HG03066 (cell line): ENCODE data around the gene VCAN.
"Not testable (repeated sequence)": the region's sequence is repeated elsewhere in the genome, so short reads cannot be mapped to it uniquely, and the experiment has no call there.

Experiments
- ATAC-seq: cut with Tn5 transposase; IDR thresholded peaks from one replicate; pipeline ENCODE4 v1.9.1; 2021; ENCODE audit warnings: low read depth; ENCODE audit not compliant: unreplicated experiment

Gene VCAN

DNA sequence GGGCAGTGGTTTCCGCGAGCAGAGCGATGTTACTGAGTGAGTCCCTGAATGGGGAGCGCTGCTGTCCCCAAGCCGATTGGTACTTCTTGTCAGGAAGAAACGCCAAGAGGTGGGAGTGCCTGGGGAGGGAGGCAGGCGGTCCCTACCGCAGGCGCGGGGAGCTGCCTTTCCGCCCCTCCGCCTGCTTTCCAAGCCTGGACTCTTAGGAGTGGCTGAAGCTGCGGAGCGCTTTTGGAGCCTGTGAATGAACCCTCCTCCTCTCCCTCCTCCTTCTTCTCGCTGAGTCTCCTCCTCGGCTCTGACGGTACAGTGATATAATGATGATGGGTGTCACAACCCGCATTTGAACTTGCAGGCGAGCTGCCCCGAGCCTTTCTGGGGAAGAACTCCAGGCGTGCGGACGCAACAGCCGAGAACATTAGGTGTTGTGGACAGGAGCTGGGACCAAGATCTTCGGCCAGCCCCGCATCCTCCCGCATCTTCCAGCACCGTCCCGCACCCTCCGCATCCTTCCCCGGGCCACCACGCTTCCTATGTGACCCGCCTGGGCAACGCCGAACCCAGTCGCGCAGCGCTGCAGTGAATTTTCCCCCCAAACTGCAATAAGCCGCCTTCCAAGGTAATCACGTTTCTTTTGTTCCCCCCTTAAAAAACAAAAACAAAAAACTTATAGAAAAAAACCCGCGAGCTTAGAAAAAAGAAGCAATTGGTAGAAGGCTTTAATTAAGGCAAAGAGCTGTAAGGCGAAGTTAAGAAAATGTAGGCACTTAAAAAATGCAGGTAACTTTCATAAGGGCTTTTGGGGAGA, at the start of gene VCAN:
VCAN (plus strand) TSS at position 340 of the 808 bp plus-strand sequence. CDS start 11,775 bp downstream, outside the sequence.
- ATAC-seq = no peak

DNA sequence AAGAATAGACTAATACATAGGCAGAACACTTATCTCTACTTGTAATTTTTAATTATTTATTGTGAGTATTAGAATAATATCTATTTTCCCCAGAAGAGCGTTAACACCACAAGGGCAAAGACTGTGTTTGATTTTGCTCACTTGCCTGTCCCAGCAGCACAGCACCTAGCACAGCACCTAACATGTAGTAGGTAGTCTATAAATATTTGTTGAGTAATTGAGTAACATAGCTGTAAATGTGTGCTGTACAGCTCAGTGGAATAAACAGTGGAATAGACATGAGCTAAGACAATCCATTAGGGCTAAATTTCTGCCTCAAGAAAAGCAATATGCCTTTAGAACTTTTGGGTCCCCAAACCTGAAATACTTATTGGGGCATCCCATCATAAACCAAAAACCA, 49.3 kb upstream of the VCAN start:
- no peak for ATAC-seq

DNA sequence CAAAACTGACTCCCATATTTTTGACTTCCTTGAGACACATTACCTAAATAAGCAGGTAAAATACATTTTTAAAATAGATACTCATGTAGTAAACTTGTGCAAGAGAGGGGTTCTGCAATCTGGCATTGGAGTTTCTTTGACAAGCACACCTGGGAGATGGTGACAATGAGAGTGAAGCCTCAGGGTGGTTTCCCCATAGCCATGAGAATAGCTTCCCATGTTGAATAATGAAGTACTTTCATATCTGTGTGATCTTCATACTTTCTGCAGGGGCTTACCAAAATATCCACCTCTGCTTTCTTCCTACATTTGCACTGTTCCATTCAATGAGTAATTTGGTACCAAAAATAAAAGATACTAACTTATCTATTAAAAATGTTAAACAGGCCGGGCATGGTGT, 44.7 kb upstream of the VCAN start:
- ATAC-seq = no peak

DNA sequence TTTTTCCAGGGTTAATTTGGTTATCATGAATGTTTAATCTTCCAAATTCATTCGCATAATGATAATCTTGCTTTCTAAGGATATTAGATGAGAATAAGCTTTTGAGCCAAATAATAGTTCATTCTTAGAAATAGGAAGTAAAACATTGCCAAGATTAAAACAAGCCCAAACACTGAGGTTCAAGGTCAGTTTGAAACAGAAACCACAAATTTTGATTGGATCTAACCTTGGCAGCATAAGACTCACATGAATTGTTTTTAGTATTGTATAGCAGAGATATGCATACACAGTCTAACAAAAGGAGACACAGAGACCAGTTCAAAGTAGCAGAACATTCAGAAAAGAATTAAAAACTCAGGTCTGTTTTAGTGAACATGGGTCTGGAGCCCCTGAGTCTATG, 43.4 kb upstream of the VCAN start:
- ATAC-seq = no peak

DNA sequence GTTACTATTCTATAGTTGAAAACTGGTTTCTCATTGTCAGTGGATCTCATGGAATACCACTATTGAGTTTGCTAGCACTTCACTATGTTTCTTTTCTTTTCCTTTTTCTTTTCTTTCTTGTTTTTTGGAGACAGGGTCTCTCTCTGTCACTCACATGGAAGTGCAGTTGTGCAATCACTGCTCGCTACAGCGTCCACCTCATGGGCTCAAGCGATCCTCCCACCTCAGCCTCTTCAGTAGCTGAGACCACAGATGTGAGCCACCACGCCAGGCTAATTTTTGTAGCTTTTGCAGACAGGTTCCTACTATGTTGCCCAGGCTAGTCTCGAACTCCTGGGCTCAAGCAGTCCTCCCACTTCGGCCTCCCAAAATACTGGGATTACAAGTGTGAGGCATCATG, 42.7 kb upstream of the VCAN start:
- ATAC-seq = no peak

DNA sequence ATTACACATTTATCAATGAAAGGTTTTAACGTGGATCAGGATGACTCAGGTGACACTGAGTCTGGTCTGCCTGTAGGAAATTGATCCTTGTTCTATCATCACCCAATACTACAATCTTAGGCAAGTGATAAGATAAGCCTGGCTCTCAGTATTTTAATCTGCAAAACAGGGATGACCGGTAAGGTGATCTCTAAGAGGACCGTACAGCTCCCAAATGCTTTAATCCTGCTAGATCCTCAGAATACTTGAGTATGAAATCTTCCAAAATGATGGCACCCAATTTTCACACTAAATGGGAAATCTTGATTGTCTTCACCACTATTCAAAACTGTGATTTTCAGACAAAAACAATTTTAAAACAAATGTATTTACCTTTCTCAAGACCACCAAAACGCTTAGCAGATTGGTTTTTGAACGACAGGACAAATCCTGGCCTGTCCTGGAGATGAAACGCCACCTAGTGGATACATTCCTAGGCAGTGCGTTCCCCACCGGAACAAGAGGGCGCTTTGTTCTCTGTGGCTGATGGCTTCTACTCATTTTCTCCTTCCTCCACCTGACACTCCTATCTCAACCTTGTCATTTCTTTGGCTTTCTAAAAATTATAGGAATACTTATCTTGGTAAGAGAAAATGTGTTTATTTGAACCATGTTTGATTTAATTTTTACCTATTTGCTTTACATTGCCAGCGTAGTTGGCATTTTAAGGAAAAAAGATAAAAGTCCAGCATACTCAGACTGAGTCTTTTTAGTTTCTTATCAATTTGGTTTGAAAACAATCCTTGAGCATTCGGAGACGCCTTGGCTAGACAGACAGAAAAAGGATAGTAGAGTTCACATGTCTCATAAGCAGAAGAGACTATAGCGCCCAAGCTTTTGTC, 41.2 kb upstream of the VCAN start:
- peak; percentile 76 for ATAC-seq

DNA sequence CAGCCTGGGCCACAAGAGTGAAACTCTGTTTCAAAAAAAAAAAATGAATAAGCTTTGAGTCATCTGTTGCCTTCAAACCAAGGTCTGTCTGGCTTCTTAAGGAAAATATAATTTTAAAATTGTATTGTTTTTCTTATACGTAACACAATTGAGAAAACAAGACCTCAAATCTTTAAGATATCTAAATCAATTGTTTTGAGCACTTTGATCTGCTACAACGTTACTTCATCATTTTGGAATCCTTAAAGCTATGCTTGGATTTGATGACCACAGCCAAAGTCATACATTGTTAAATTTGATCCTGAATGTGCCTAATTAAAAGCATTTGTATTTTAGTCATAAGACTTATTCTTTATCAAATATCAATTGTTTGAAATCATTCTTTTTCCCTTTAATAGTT, 37.7 kb upstream of the VCAN start:
- ATAC-seq = no peak

DNA sequence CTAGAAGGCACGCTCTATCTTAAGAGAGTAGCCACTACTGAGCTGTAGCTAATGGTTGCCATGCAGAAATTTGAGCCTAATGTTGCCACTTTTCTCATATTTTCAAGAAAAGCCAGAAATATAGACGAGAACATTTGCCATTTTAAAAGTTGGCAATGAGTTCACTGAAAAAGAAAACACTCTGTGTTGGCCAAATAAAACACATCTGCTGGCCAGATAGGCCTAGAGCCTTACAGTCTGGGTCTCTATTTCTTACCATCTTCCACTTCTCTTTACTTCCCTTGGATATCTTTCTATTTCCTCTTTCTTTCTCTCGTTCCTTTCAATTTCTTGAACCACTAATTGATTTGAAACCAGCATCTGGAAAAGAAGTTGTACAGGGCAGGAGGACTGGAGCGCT, 36.6 kb upstream of the VCAN start:
- ATAC-seq = no peak

DNA sequence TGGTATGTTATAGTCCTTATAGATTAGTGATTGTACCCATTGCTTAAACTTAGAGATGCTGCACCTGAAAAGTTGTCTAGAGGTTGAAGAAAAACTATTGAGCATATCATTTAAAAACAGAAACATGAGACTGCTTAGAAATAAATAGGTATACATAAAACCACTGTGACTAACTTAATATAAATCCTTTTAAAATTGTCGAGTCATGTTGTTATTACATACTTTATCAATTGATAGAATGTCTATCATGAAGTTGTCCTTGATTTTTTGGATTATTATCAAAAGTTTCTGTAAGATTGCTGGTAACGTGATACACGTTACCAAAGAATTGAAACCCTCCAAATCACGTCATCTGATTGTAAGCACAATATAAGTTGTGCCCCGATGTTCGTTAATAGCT, 35.3 kb upstream of the VCAN start:
- ATAC-seq = no peak

DNA sequence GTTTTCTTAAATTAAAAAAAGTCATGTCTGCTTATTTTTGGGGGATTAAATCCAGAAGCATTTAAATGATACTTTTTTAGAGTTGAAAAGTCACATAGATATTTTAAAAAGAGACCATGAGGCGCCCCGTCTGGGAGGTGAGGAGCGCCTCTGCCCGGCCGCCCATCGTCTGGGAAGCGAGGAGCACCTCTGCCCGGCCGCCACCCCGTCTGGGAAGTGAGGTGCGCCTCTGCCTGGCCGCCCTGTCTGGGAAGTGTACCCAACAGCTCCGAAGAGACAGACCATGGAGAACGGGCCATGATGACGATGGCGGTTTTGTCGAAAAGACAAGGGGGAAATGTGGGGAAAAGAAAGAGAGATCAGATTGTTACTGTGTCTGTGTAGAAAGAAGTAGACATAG, 33.8 kb upstream of the VCAN start:
- ATAC-seq = not testable (repeated sequence)

DNA sequence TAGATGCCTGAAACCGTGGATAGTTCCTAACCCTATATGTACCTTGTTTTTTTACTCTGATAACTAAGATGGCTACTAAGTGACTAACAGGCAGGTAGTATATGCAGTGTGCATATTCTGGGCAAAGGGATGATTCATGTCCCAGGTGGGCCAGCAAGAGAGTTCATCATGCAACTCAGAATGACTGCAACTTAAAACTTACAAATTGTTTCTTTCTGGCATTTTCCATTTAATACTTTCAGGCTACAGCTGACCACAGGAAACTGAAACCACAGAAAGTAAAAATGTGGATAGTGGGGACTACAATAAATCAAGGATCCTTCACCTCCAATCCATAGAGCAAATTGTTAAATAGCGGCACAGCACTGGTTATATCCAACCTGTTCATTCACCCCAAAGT, 30.7 kb upstream of the VCAN start:
- ATAC-seq = no peak

DNA sequence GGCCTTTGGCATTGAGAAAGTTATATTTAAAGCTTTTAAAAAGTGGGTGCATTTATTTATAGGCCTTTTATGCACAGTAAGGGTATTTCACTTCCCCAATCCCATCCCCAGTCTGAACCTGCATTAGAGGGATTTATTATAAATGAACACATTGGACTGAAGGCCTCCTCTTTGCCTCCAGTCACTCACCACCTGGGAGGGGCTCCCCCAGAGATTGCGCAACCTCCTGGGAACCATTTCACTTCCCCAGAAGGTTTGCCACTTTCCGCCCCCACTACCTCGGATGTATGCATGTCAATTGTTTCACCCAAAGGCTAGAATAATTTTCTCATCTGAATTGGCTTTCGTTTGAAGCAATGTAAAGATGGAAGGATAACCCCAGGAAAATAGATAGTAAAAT, 29.8 kb upstream of the VCAN start:
- ATAC-seq = no peak

DNA sequence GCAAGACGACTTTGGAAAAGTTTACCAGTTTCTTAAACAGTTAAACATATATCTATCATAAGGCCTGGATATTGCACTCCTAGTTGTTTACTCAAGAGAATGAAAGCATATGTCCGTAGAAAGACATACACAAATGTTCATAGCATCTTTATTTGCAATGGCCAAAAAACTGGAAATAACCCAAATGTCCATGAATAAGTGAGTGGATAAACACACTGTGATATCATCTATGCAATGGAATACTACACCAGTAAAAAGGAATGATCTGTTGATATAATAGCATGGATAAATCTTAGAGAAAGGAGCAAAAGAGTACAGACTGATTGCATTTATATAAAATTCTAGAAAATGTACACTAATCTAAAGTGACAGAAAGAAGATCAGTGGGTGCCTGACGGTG, 28.0 kb upstream of the VCAN start:
- ATAC-seq = no peak

DNA sequence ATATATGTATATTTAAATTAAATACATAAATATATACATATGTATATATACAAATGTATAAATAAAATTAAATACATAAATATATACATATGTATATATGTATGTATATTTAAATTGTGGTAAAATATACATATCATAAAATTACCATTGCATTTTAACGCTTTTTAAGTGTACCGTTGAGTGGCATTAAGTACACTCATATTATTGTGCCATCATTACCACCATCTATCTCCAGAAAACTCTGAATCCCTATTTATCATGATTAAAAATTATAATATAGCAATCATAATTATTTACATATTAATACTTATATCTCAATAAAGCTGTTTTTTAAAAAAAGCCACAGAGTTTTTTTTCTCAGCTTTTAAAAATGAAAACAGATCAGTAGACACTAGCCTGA, 27.1 kb upstream of the VCAN start:
- no peak for ATAC-seq

DNA sequence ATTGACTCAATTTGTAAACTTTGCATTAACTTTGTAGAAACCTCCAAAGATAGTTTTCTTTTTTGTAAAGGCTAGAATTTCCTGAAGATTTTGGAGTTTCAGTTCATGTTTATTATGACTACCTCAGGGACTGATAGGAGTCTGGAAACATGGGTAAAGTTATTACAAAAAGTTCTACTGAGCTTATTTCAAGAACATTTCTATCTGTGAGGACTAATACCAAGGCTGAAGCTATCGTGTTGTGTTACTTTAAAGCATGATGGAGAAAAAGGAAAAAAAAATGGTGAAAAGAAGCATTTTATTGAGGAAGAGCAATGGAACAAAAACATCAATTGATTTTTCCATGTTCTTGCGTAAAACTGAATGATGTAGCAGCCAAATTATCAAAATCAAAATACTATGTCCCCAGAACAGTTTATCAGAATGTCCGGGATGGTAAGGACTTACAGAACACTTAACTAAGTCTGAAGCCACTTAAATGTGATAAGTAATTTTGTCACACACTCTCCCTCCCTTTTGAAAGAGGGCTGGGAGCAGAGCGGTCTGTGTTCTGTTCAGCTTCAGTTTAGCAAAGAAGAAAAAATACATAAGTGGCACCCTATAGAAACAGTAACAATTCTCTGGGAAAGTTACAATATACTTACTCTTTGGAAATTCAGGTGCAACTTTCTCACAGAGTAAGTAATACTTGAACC, 25.1 kb upstream of the VCAN start:
- ATAC-seq = no peak

DNA sequence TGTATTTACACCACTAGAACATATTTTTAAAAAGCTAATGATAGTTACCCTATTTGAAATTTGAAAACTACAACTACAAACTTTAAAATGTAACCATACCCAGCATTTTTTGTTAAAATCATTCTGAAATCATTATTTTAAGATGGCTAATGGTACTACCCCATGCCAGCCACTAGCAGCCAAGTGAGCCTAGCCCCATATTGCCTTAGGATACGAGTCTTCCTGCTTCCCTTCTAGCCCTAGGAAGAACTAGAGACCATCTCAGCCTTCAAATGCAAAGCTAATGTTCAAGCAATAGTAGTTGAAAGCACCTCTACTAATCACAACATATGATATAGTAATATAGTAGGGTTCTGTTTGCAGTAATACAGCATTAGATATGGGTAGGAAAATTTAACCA, 24.0 kb upstream of the VCAN start:
- ATAC-seq = no peak

DNA sequence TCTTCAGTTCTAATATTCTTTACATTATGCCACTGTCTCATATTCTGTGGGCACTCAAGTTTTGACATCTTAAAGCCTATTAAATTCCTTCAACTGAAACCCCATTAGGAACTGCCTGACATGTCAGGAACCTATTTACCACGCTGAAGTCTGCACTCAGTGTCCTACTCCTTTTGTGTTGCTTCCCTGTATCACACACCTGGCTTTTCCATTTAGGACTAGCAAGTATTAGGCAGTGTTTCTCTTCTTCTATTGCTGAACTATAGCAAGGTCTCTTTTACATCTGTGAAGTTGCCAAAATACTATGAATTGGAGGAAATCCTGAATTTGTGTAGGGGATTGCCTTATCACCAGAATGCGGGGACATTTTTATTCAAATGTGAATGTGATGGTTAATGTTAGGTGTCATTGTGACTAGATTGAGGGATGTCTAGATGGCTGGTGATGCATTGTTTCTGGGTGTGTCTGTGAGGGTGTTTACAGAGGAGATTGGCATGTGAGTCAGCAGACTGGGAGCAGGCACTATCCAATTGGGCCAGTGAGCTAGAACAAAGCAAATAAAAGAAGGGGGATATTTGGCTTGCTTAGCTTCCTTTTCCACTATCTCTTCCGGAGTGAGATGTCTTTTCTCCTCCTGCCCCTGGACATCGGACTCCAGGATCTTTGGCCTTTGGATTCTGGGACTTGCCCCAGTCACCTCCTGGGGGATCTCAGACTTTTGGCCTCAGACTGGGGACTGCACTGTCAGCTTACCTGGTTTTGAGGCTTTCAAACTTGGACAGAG, 21.2 kb upstream of the VCAN start:
- no peak for ATAC-seq

DNA sequence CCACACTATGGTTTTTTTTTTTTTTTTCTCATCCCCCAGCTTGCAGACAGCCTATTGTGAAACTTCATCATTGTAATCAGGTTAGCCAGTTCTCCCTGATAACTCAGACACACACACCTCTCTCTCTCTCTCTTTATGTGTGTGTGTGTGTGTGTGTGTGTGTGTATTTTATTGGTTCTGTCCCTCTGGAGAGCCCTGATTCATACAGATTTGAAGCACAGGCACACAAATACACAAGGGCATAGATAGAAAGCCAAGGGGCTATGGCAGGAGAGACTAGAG, 20.6 kb upstream of the VCAN start:
- no peak for ATAC-seq

DNA sequence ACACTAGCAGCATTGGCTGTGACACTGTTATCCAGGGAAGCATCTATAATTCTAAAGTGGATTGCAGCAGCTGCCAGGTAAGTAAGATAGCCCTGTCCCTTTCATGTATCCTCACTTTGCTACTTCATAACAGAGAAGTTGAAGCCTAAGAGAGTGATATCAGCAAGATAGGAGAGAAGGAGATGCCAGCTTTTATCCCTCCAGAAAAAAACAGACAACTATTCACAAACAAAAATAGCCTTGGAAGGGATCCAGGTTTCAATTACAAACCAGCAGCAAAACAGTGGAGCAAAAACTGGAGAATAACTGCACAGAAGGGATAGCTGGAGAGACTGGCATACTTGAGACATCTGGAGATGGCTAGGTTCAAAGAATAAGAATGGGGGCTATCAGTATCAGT, 19.6 kb upstream of the VCAN start:
- no peak for ATAC-seq

DNA sequence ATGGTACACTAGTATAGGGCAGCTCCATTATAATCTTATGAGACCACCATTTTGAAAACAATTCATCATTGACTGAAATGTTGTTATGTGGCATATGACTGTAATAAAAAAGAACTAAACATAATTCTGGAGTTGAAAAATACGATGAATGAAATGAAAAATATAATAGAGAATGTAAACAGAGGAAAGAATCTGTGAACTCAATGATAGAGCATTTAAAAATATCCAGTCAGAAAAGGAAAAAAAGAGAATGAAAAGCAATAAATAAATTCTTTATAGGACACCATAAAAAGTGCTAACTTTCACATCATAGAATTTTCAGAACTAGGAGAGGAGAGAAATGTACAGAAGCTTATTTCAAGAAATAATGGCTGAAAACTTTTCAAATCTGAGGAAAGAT, 17.6 kb upstream of the VCAN start:
- ATAC-seq = no peak

DNA sequence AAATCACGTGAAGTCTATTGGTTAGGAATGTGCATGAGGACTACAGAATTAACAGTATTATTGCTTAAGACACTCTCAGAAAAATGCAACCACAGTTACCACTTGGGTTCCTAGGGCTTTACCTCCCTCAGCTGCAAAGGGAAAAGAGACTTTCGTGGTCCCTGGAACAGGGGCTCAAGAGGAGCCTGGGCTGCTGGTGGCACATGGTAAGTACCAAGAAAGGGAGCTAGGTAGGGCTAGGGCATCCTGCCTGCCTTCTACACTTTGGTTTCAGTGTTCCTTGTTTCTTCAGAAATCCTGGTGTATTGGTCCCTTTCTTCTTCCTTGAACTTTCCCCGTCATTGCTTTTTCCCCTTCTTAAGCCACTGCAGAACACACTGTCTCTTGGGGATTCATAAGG, 7.3 kb upstream of the VCAN start:
- no peak for ATAC-seq
